ENCODE data around the gene PHLDB2. TPM values are rescaled to one million over a fixed set of nuclear protein-coding genes. Genes with fewer than 3 reads are reported as not detected.

The PHLDB2 gene
- total RNA-seq, 1 donor from 2014 or later, result 36.9 TPM

GRCh38 chr3:111965484-111965883 is 106.4 kb downstream of the PHLDB2 start:
- DNase-seq (ENCODE audit: low read depth), result no peak
- no peak overlapping the region for H3K4me3 ChIP-seq (ENCODE audit: low read depth, low read length)
- no peak for TF ChIP-seq CTCF (conservative IDR thresholded peaks at IDR 0.05; ENCODE audit: low read depth, low read length)

GRCh38 chr3:111967068-111967467 is 108.0 kb downstream of the PHLDB2 start:
- H3K4me3 ChIP-seq (ENCODE audit: low read depth, low read length), result no peak overlapping the region
- no peak for TF ChIP-seq CTCF (conservative IDR thresholded peaks at IDR 0.05; ENCODE audit: low read depth, low read length)

GRCh38 chr3:111967651-111968274 is 108.7 kb downstream of the PHLDB2 start:
- TF ChIP-seq CTCF (conservative IDR thresholded peaks at IDR 0.05; ENCODE audit: low read depth, low read length), result peak; percentile 94
- no peak overlapping the region for H3K4me3 ChIP-seq (ENCODE audit: low read depth, low read length)
- no peak for DNase-seq (ENCODE audit: low read depth)

More at GRCh38 chr3:111967068-111967467, 108.0 kb downstream of the PHLDB2 start:
- no peak for DNase-seq (ENCODE audit: low read depth)

- no peak for TF ChIP-seq CTCF (conservative IDR thresholded peaks at IDR 0.05; ENCODE audit: low read depth, low read length)
- DNase-seq (ENCODE audit: low read depth), result no peak
- no peak overlapping the region for H3K4me3 ChIP-seq (ENCODE audit: low read depth, low read length)
These were observed 109.4 kb downstream of the PHLDB2 start for GRCh38 chr3:111968319-111969054.

- DNase-seq (ENCODE audit: low read depth), result no peak
- no peak for TF ChIP-seq CTCF (conservative IDR thresholded peaks at IDR 0.05; ENCODE audit: low read depth, low read length)
- no peak overlapping the region for H3K4me3 ChIP-seq (ENCODE audit: low read depth, low read length)
These were observed 111.3 kb downstream of the PHLDB2 start for GRCh38 chr3:111970376-111970775.

GRCh38 chr3:111971533-111972130 is 112.6 kb downstream of the PHLDB2 start:
- no peak for DNase-seq (ENCODE audit: low read depth)
- TF ChIP-seq CTCF (conservative IDR thresholded peaks at IDR 0.05; ENCODE audit: low read depth, low read length), result no peak
- no peak overlapping the region for H3K4me3 ChIP-seq (ENCODE audit: low read depth, low read length)
